Activated CD8-positive, alpha-beta memory T cell treated with anti-CD3 and anti-CD28 coated beads for 1 hour (primary cell): ENCODE data around the gene C6orf163.
"Not testable (repeated sequence)": the region's sequence is repeated elsewhere in the genome, so short reads cannot be mapped to it uniquely, and the experiment has no call there.

Experiments
- DNase-seq, 2 donors: peaks; one replicate each; pipeline ENCODE4 v3.0.0-alpha.2; 2020; ENCODE audit warnings: low read depth in 1 of 2; ENCODE audit errors: extremely low read depth in 1 of 2

The C6orf163 gene

GRCh38 chr6:87344731-87345130 lies at the start of gene C6orf163:
Gene C6orf163 (plus strand): TSS chr6:87344813. CDS start chr6:87345100, 287 bp downstream.
- DNase-seq: no peak

GRCh38 chr6:87297119-87297518 lies 47.5 kb upstream of the C6orf163 start:
- no peak for DNase-seq

DNA sequence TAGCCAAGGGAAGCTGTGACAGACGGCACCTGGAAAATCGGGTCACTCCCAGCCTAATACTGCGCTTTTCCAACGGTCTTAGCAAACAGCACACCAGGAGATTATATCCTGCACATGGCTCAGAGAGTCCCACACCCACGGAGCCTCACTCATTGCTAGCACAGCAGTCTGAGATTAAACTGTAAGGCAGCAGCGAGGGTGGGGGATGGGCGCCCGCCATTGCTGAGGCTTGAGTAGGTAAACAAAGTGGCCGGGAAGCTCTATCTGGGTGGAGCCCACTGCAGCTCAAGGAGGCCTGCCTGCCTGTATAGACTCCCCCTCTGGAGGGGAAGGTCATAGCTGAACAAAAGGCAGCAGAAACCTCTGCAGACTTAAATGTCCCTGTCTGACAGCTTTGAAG lies 43.3 kb upstream of the C6orf163 start:
- DNase-seq: not testable (repeated sequence)

DNA sequence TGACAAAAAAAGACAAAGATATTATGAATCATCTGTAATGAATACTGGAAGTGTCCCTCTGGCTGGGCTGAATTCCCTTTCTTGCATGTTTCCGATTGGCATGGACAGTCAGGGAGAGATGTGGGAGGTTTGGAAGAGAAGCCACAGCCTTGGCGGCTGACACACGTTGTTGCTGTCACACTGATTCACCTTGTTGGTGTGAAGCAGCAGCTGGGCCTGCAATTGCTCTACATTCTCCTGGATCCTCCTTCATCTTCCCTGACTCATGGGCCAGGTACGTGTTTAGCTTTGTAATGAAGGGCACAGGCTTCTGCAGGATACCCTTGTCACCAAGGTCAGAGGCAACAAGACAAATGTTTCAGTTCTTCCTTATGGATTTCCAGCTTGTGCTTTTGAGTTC lies 35.6 kb upstream of the C6orf163 start:
- DNase-seq: no peak

- DNase-seq: no peak
Measured at GRCh38 chr6:87312860-87313259, 31.8 kb upstream of the C6orf163 start.

DNA sequence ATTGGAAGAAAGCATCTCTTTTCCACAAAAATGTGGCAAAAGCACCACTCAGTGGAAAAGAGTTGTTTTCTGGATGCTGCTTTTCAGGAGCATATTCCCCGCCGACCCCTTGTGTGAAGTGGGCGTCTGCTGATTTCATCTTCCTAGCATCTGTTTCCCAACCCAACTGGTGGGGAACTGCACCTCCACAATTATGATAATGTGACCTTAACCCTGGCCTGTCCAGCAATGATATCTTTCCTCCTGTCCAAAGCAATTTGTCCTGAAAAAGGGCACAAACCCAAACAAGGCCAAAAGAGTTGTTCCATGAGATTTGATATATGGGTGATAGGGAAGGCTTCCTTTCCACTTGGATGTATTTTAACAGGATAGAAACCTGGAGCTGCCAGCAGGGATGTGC lies 29.5 kb upstream of the C6orf163 start:
- DNase-seq: no peak

DNA sequence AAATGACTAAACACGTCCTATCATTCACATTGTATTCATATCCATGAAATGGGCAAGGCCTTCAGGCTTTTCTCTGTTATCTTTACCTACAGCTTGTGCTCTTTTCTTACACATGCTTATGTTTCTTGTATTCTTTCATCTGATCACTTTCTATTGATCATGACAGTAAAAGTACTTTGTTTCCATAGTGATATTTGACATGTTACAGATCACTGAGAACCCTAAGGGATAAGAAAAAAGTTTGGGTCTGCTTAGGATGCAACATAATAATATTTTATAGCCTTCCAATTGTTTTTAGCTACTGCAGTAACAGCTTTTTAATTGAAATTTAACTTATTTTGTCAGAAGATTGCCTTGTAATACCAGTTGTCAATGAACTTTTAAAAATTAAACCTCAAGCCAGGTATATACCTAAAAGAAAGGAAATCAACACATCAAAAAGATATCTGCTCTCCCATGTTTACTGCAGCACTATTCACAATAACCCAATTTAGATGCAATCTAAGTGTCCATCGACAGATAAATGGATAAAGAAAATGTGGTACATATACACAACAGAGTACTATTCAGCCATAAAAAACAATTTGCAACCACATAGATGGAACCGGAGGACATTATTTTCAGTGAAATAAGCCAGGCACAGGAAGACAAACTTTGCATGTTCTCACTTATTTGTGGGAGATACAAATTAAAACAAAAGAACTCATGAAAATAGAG lies 25.2 kb upstream of the C6orf163 start:
- DNase-seq: no peak

- peak; percentile 51 to 85 for DNase-seq
Measured at GRCh38 chr6:87322304-87323212, 22.1 kb upstream of the C6orf163 start, which contains the start of gene SMIM8. Gene SMIM8 (plus strand): TSS chr6:87322588. CDS start chr6:87337032, 14,444 bp downstream.

DNA sequence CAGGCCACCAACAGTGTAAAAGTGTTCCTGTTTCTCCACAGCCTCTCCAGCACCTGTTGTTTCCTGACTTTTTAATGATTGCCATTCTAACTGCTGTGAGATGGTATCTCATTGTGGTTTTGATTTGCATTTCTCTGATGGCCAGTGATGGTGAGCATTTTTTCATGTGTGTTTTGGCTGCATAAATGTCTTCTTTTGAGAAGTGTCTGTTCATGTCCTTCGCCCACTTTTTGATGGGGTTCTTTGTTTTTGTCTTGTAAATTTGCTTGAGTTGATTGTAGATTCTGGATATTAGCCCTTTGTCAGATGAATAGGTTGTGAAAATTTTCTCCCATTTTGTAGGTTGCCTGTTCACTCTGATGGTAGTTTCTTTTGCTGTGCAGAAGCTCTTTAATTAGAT lies 20.7 kb upstream of the C6orf163 start:
- not testable (repeated sequence) for DNase-seq

DNA sequence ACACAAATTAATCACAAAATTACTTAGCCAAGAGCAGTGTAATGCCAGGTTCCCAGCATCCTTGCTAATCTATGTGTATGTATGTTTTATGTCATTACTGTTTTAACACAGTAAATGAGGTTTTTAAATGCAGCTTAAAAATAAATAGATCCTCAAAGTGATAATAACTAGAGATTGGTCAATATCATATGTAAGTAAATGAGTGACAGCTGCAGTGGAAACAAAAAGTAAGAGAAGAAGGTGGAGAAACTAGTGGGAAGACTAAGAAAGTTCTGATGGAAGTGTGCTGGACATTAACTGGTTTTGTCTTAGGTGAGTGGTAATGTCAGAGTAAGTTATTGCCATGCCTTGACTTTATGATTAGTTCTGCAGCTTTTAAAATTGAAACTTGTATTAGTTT lies 13.7 kb upstream of the C6orf163 start:
- DNase-seq: no peak

- DNase-seq: no peak
Measured at GRCh38 chr6:87333033-87333432, 11.6 kb upstream of the C6orf163 start.

- DNase-seq: no peak
Measured at GRCh38 chr6:87333591-87334181, 10.9 kb upstream of the C6orf163 start.

DNA sequence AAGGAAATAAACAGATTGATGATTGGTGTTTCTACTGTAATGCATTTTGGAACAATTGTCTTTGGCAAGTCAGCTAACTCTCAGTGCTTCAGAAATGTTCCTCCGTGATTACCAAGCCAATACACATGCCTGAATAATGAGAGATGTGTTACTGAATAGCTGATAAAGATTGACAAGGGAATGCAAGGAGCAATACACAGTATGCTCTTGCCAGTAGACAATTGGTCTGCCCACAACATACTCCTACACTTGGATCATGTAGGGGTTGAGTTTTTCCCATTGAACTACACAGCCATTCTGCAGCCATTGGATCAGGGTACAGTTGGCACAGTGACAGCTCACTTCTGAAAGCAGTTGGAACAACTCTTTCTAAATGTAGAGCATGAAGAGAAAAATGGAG lies 9.9 kb upstream of the C6orf163 start:
- DNase-seq: no peak

- DNase-seq: no peak
Measured at GRCh38 chr6:87336367-87336766, 8.2 kb upstream of the C6orf163 start.

GRCh38 chr6:87340230-87340629 lies 4.4 kb upstream of the C6orf163 start:
- no peak for DNase-seq

DNA sequence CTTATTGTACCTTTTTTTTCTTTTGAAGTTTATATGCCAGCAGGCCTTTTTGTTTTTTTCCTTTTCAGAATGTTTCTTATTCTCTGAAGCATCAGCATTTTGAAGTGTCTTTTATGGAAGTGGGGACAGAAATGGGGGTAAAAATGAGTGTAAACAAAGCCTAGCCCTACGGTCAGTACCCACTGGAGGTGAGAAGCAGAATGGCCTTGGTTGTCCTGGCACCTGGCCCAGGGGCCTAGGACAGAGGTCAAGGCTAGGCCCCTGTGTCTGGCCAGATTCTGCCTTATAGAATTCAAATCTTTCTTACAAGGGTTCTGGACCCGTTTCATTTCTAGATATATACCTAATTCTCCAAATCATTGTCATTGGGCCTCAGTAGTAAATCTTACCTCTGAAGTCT lies 3.5 kb upstream of the C6orf163 start:
- DNase-seq: no peak

DNA sequence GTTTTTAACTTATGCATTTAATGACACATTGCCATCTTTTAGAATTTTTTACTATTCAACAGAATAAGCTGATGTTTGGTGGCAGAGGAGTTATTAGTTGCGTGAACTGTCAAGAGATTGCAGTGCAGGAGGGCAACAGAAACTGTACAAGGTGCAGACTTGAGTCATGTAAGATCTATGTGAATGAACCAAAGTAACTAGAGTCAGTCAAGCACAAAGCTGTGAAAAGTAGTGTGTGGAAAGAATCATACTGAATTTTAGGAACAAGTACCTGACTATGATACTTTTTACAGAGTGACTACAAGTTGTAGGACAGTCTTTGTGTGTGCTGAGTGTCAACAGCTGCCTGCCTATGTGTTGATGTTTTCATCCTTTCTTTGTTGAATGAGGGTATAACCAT lies 2.7 kb upstream of the C6orf163 start:
- DNase-seq: no peak

GRCh38 chr6:87342829-87343228 lies 1.8 kb upstream of the C6orf163 start:
- no peak for DNase-seq

GRCh38 chr6:87346700-87347099 lies 2.1 kb downstream of the C6orf163 start:
- DNase-seq: no peak

DNA sequence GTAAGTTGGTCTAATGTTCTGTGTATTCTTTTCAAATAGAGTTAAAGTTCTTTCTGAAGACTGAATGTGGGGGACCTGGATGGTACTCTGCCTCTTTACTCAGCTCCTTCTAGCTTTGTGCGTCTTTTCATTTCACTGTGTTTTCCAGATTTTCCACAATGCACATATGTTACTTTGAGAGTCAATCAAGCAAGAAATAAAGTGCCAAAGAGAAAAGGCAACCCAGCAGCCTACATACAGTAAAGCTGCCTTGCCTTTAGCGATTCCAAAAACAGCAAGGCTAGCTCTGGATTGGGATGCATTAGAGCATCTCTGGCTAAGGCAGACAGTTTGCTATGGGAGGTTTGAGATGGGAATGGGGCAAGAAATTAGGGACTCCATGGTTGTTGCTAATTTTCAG lies 5.3 kb downstream of the C6orf163 start:
- DNase-seq: no peak

DNA sequence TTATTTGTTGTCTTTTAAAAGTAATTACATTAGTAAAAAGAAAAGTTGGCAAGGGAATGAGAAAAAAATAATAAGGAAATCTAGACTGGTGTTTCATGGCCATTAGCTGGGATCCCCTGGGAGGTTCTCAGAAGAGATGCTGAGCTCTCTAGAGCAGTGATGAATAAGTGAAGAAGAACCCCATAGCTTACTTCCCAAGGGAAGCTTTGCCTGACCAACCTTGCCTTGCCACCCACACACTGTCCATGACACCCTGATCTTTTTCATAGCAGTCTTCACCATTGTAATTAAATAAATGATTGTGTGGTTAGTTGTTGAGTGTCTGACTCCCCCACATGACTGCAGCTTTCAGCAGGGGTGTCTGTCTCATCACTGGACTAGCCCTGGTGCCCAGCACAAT lies 5.9 kb downstream of the C6orf163 start:
- no peak for DNase-seq

DNA sequence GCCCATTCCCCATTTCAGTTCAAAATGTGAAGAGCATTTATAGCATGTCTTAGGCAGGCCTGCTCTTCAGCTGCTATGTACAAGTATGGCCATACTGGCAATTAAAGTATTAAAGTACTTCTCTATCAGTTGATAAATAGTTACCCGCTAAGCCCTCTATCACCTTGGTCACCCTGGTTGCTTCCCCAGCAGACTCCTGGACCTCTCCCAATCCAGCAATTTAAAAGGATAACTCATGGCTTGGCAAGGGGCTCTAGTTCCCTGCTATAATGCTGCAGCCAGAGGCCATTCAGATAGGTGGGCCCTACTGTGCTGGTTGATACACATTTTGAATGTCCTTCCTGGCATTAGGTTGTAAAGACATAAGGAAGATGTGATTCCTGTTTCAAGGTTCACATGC lies 7.0 kb downstream of the C6orf163 start:
- no peak for DNase-seq
